ENCODE measurements around the gene VSNL1. TPM values are rescaled to one million over a fixed set of nuclear protein-coding genes. Genes with fewer than 3 reads are reported as not detected.

Gene VSNL1
- total RNA-seq, 1 donor from 2014 or later = 0.05 TPM

GRCh38 chr2:17644997-17645720 is 104.7 kb downstream of the VSNL1 start:
- DNase-seq (ENCODE audit: low read depth) = no peak

GRCh38 chr2:17646081-17646554 is 105.6 kb downstream of the VSNL1 start:
- peak; percentile 86 for DNase-seq (ENCODE audit: low read depth)

GRCh38 chr2:17646838-17647701 is 106.6 kb downstream of the VSNL1 start:
- no peak for DNase-seq (ENCODE audit: low read depth)

- DNase-seq (ENCODE audit: low read depth) = no peak
Observed at GRCh38 chr2:17648581-17648980, 108.1 kb downstream of the VSNL1 start.

GRCh38 chr2:17649026-17649425 is 108.5 kb downstream of the VSNL1 start:
- no peak for DNase-seq (ENCODE audit: low read depth)

- no peak for DNase-seq (ENCODE audit: low read depth)
Observed at GRCh38 chr2:17652681-17653394, 112.3 kb downstream of the VSNL1 start.

GRCh38 chr2:17657759-17658158 is 117.3 kb downstream of the VSNL1 start:
- DNase-seq (ENCODE audit: low read depth) = no peak

GRCh38 chr2:17658251-17658843 is 117.9 kb downstream of the VSNL1 start:
- DNase-seq (ENCODE audit: low read depth) = peak; percentile 52

- no peak for DNase-seq (ENCODE audit: low read depth)
Observed at GRCh38 chr2:17660219-17660618, 119.7 kb downstream of the VSNL1 start.

- DNase-seq (ENCODE audit: low read depth) = peak; percentile 56
Observed at GRCh38 chr2:17661460-17661859, 121.0 kb downstream of the VSNL1 start.

GRCh38 chr2:17662723-17663122 is 122.2 kb downstream of the VSNL1 start:
- DNase-seq (ENCODE audit: low read depth) = no peak

- no peak for DNase-seq (ENCODE audit: low read depth)
Observed at GRCh38 chr2:17664534-17664933, 124.0 kb downstream of the VSNL1 start.

GRCh38 chr2:17667898-17668297 is 127.4 kb downstream of the VSNL1 start:
- no peak for DNase-seq (ENCODE audit: low read depth)

GRCh38 chr2:17672583-17673317 is 132.3 kb downstream of the VSNL1 start:
- no peak for DNase-seq (ENCODE audit: low read depth)

GRCh38 chr2:17674817-17675216 is 134.3 kb downstream of the VSNL1 start:
- DNase-seq (ENCODE audit: low read depth) = no peak

- DNase-seq (ENCODE audit: low read depth) = no peak
Observed at GRCh38 chr2:17680119-17680518, 139.6 kb downstream of the VSNL1 start.

- no peak for DNase-seq (ENCODE audit: low read depth)
Observed at GRCh38 chr2:17682098-17682857, 141.8 kb downstream of the VSNL1 start.

GRCh38 chr2:17683981-17684380 is 143.5 kb downstream of the VSNL1 start:
- DNase-seq (ENCODE audit: low read depth) = no peak

GRCh38 chr2:17688600-17688999 is 148.1 kb downstream of the VSNL1 start:
- DNase-seq (ENCODE audit: low read depth) = no peak

- DNase-seq (ENCODE audit: low read depth) = no peak
Observed at GRCh38 chr2:17689010-17689409, 148.5 kb downstream of the VSNL1 start.

All from renal cortical epithelial cell (primary cell).